BLaER1 treated with 17β-estradiol and CSF1 and Interleukin-3, amounts not matched to agents 10 nM and 100 nM (cell line): Measurements from ENCODE around the gene RAPGEF6.

Experiments
- H3K27ac ChIP-seq, 11 experiments: shearing (Covaris generic); formaldehyde crosslinking; 2 replicates each; pipeline ENCODE4 v1.8.1; 2022
- H3K27me3 ChIP-seq, 11 experiments: shearing (Covaris generic); formaldehyde crosslinking; 2 replicates each; pipeline ENCODE4 v1.8.1; 2022
- H3K36me3 ChIP-seq, 11 experiments: shearing (Covaris generic); formaldehyde crosslinking; 2 replicates each; pipeline ENCODE4 v1.8.1; 2022
- H3K4me1 ChIP-seq, 10 experiments: shearing (Covaris generic); formaldehyde crosslinking; 2 replicates each; pipeline ENCODE4 v1.8.1; 2022
- H3K4me2 ChIP-seq, 11 experiments: shearing (Covaris generic); formaldehyde crosslinking; 2 replicates each; pipeline ENCODE4 v1.8.1; 2022
- H3K4me3 ChIP-seq, 10 experiments: shearing (Covaris generic); formaldehyde crosslinking; 2 replicates each; pipeline ENCODE4 v1.8.1; 2022
- H3K9ac ChIP-seq, 11 experiments: shearing (Covaris generic); formaldehyde crosslinking; 2 replicates each; pipeline ENCODE4 v1.8.1; 2022
- H3K9me3 ChIP-seq, 11 experiments: shearing (Covaris generic); formaldehyde crosslinking; replicated peaks in 1 of 11; 2 replicates each; pipeline ENCODE4 v1.8.1; 2022
- H4K20me1 ChIP-seq, 11 experiments: shearing (Covaris generic); formaldehyde crosslinking; 2 replicates each; pipeline ENCODE4 v1.8.1; 2022
- Cebpa-rat ChIP-seq, 11 experiments: shearing (Covaris generic); IDR thresholded peaks; 2 replicates each; pipeline ENCODE4 v1.8.1; 2022

Gene RAPGEF6

DNA sequence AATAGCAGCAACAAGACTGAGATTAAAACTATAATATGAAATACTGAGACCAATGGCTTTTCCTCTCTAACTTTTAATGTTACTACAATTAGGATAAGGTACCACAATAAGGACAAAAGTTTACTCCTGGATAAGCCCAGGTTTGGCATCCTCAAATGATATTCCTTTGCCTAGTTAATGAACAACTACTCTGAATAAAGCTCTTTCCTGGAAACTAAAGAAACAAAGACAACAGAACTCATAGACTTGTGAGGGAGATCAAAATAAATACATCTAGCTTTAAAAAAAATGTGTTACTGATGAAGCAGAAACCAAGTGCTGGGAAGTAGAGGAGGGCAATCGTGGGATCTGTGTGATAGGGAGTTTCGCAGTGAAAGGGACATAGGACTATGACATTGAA is 19.3 kb upstream of the RAPGEF6 start:
- TF ChIP-seq Cebpa-rat (IDR thresholded peaks at IDR 0.05), result no peak
- H3K9ac ChIP-seq, result no peak overlapping the region
- H3K9me3 ChIP-seq, result peaks cover 12 to 29% (median 18%) of the 10 kb centered on the region in 11 experiments; a peak in 21 of 22 replicates
- H3K4me3 ChIP-seq, result no peak overlapping the region
- H3K27ac ChIP-seq, result no peak overlapping the region
- H3K4me1 ChIP-seq, result peaks cover 0 to 6% (median 0%) of the 10 kb centered on the region in 10 experiments; a peak in 8 of 20 replicates
- peaks cover 71 to 99% (median 88%) of the 10 kb centered on the region in 11 experiments for H3K36me3 ChIP-seq
- no peak overlapping the region for H3K4me2 ChIP-seq
- no peaks in the 10 kb centered on the region for H3K27me3 ChIP-seq
- H4K20me1 ChIP-seq, result peaks cover 0 to 51% (median 0%) of the 10 kb centered on the region in 11 experiments; a peak in 5 of 22 replicates

DNA sequence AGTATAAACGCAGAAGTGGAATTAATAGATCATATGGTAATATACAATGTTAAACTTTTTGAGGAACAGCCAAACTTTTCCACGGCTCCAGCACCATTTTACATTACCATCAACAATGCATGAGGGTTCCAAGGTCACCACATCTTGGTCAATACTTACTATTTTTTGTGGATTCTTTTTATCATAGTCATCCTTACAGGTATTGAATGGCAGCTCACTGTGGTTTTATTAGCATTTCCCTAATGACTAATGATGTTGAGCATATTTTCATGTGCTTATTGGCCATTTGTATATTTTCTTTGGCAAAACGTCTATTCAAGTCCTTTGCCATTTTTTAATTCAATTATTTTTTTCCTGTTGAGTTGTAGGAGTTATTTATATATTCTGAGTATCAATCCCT is 14.1 kb upstream of the RAPGEF6 start:
- Histone ChIP-seq H3K4me2 (peak overlapping the region in 8 of 11 experiments; percentile 4 to 83 (median 68); a peak in 8 of 22 replicates), H3K27me3 (no peaks in the 10 kb centered on the region), H4K20me1 (peaks cover 0 to 11% (median 0%) of the 10 kb centered on the region in 11 experiments; a peak in 4 of 22 replicates), H3K9me3 (peaks cover 12 to 24% (median 16%) of the 10 kb centered on the region in 11 experiments; a peak in 21 of 22 replicates), H3K36me3 (peaks cover 56 to 84% (median 77%) of the 10 kb centered on the region in 11 experiments), H3K27ac (no peak overlapping the region), H3K4me1 (peaks cover 23 to 35% (median 31%) of the 10 kb centered on the region in 10 experiments), H3K9ac (no peak overlapping the region), H3K4me3 (no peak overlapping the region)
- no peak for TF ChIP-seq Cebpa-rat (IDR thresholded peaks at IDR 0.05)

GRCh38 chr5:131647048-131647769 is 12.2 kb upstream of the RAPGEF6 start:
- Histone ChIP-seq H4K20me1 (peaks cover 0 to 7% (median 0%) of the 10 kb centered on the region in 11 experiments; a peak in 1 of 22 replicates), H3K4me3 (peak overlapping the region in 5 of 10 experiments; percentile 12 to 37 (median 26); a peak in 3 of 20 replicates), H3K36me3 (peaks cover 47 to 83% (median 74%) of the 10 kb centered on the region in 11 experiments), H3K27me3 (no peaks in the 10 kb centered on the region), H3K9ac (peak overlapping the region in 10 of 11 experiments; percentile 1 to 58 (median 26); a peak in 10 of 22 replicates), H3K27ac (peak overlapping the region; percentile 27 to 59 (median 45); a peak in 18 of 22 replicates), H3K4me1 (peaks cover 23 to 39% (median 31%) of the 10 kb centered on the region in 10 experiments), H3K9me3 (peaks cover 12 to 18% (median 16%) of the 10 kb centered on the region in 11 experiments; a peak in 21 of 22 replicates), H3K4me2 (peak overlapping the region; percentile 63 to 87 (median 75))
- no peak for TF ChIP-seq Cebpa-rat (IDR thresholded peaks at IDR 0.05)

DNA sequence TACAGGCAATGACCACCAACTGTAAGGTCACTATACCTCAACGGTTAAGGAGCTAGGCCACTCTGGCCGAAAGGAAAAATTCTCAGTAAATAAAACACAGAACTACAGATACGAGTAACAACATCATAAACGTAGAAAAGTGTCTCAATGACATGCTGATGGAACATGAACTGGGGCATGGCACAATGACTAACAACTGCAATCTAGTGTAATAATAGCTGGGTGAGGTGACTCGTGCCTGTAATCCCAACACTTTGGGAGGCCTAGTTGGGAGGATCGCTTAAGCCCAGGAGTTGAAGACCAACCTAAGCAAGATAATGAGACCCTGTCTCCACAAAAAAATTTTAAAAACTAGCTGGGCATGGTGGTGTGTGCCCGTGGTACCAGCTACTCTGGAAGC is 9.8 kb upstream of the RAPGEF6 start:
- no peaks in the 10 kb centered on the region; a peak in 1 of 22 replicates for H3K9me3 ChIP-seq
- H3K36me3 ChIP-seq, result peaks cover 27 to 68% (median 52%) of the 10 kb centered on the region in 11 experiments
- H4K20me1 ChIP-seq, result peaks cover 0 to 7% (median 0%) of the 10 kb centered on the region in 11 experiments; a peak in 1 of 22 replicates
- H3K9ac ChIP-seq, result no peak overlapping the region
- H3K4me1 ChIP-seq, result peaks cover 30 to 45% (median 43%) of the 10 kb centered on the region in 10 experiments
- H3K27ac ChIP-seq, result no peak overlapping the region
- no peak overlapping the region for H3K4me2 ChIP-seq
- no peak for TF ChIP-seq Cebpa-rat (IDR thresholded peaks at IDR 0.05)
- H3K27me3 ChIP-seq, result no peaks in the 10 kb centered on the region
- no peak overlapping the region for H3K4me3 ChIP-seq

DNA sequence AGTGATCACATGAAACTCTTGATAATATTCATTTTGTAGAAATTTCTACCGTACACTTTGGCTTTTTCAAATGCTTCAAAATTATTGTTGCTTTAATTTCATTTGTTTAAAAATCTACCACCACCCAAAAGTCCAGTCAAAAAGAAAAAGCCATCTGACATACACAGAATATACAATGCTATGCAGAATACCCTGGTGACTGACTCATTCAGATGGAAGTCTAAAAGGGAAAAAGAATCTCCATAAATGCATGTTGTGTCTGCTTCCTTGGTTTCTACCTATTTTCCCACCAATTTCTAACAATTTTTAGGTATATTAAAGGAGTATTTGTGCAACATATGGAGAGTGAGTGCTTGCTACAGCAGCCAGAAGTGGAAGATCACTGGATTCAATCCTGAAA is 9.3 kb upstream of the RAPGEF6 start:
- Histone ChIP-seq H3K27ac (no peak overlapping the region), H3K27me3 (no peaks in the 10 kb centered on the region), H3K4me3 (no peak overlapping the region), H3K9ac (no peak overlapping the region), H3K4me2 (no peak overlapping the region), H3K36me3 (peaks cover 24 to 65% (median 47%) of the 10 kb centered on the region in 11 experiments), H3K9me3 (no peaks in the 10 kb centered on the region; a peak in 1 of 22 replicates), H4K20me1 (peaks cover 0 to 7% (median 0%) of the 10 kb centered on the region in 11 experiments; a peak in 1 of 22 replicates), H3K4me1 (peaks cover 32 to 47% (median 45%) of the 10 kb centered on the region in 10 experiments)
- TF ChIP-seq Cebpa-rat (IDR thresholded peaks at IDR 0.05), result no peak

DNA sequence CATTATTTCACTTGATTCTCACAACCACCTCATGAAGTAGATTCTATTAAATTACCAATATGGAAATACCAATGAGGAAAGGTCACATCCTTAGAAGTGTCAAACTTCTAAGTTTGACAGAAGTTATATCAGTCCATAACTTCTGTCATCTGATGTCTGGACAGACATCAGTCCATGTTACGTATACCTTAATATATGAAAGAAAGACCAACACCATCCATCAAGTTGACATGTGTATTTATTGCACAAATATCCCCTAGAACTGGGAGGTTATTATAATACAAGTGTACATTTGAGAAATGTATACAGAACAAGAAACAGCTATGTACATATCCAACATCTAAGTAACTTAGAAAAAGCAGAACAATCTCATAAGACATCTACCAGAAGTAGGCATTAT is 6.5 kb upstream of the RAPGEF6 start:
- no peak overlapping the region for H3K4me3 ChIP-seq
- no peak overlapping the region for H3K27ac ChIP-seq
- H3K4me1 ChIP-seq, result peaks cover 24 to 41% (median 36%) of the 10 kb centered on the region in 10 experiments
- H3K9ac ChIP-seq, result no peak overlapping the region
- peak overlapping the region in 1 of 11 experiments; percentile 51; a peak in 1 of 22 replicates for H3K4me2 ChIP-seq
- 0 out of 22 replicates have a peak, but pooled peaks cover 0 to 1% (median 0%) of the 10 kb centered on the region in 11 experiments for H4K20me1 ChIP-seq
- H3K27me3 ChIP-seq, result no peaks in the 10 kb centered on the region
- no peaks in the 10 kb centered on the region; a peak in 1 of 22 replicates for H3K9me3 ChIP-seq
- H3K36me3 ChIP-seq, result peaks cover 24 to 53% (median 40%) of the 10 kb centered on the region in 11 experiments
- TF ChIP-seq Cebpa-rat (IDR thresholded peaks at IDR 0.05), result no peak

- Histone ChIP-seq H3K27ac (peak overlapping the region in 6 of 11 experiments; percentile 8 to 51 (median 43); a peak in 11 of 22 replicates), H3K27me3 (no peaks in the 10 kb centered on the region), H3K4me2 (peak overlapping the region in 9 of 11 experiments; percentile 2 to 52 (median 26); a peak in 13 of 22 replicates), H4K20me1 (no peaks in the 10 kb centered on the region), H3K4me1 (peaks cover 28 to 44% (median 38%) of the 10 kb centered on the region in 10 experiments), H3K9me3 (no peaks in the 10 kb centered on the region; a peak in 1 of 22 replicates), H3K9ac (peak overlapping the region in 3 of 11 experiments; percentile 35 to 48 (median 40); a peak in 3 of 22 replicates), H3K4me3 (no peak overlapping the region), H3K36me3 (peaks cover 18 to 41% (median 28%) of the 10 kb centered on the region in 11 experiments)
- TF ChIP-seq Cebpa-rat (IDR thresholded peaks at IDR 0.05), result no peak
Observed at GRCh38 chr5:131640043-131640856, 5.2 kb upstream of the RAPGEF6 start.

DNA sequence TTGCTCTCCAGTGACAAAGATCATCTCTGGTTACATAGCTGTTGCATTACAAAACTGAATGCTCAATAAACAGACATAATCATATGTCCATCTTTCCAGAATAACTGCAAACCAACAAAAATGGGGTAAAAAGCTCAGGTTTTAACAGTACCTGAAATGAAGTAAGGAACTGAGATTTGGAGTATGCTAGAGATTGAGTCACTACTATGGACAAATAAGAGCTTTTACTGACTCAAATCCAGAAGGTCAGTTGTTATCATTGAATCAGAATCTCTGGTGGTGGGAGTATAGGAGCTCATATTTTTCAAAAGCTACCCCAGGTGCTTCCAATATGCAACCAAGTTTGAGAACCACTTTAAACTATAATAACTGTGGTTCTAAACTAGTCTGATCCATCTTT is 4.1 kb upstream of the RAPGEF6 start:
- H3K4me2 ChIP-seq, result no peak overlapping the region; a peak in 1 of 22 replicates
- H3K27ac ChIP-seq, result no peak overlapping the region
- H3K9ac ChIP-seq, result no peak overlapping the region
- no peaks in the 10 kb centered on the region for H3K27me3 ChIP-seq
- peaks cover 28 to 44% (median 38%) of the 10 kb centered on the region in 10 experiments for H3K4me1 ChIP-seq
- no peaks in the 10 kb centered on the region for H3K9me3 ChIP-seq
- peaks cover 7 to 30% (median 17%) of the 10 kb centered on the region in 11 experiments; a peak in 19 of 22 replicates for H3K36me3 ChIP-seq
- no peak overlapping the region for H3K4me3 ChIP-seq
- no peak for TF ChIP-seq Cebpa-rat (IDR thresholded peaks at IDR 0.05)
- H4K20me1 ChIP-seq, result peaks cover 0 to 3% (median 0%) of the 10 kb centered on the region in 11 experiments; a peak in 5 of 22 replicates
